Smooth muscle cell (in vitro differentiated cells): ENCODE results near the gene S100A9. TPM values are rescaled to one million over a fixed set of nuclear protein-coding genes. Genes with fewer than 3 reads are reported as not detected.

Experiments used
- DNase-seq: peaks from one replicate; lab custom pipeline; 2025; ENCODE audit not compliant: unreplicated experiment; lab: John Stamatoyannopoulos, UW
- H2AFZ ChIP-seq: fragments of 200-600 bp; sonication (generic); 2 replicates; pipeline ENCODE4 v1.6.0; 2016; ENCODE audit warnings: antibody characterized with exemption, low read depth, mild to moderate bottlenecking
- H3F3A ChIP-seq: fragments of 200-600 bp; sonication (generic); 2 replicates; pipeline ENCODE4 v1.6.0; 2017; ENCODE audit warnings: antibody characterized with exemption, low read depth
- H3K27ac ChIP-seq: fragments of 200-600 bp; sonication (generic); 2 replicates; pipeline ENCODE4 v1.5.1; 2016; ENCODE audit warnings: low read depth, mild to moderate bottlenecking
- H3K27me3 ChIP-seq: fragments of 200-600 bp; sonication (generic); 2 replicates; pipeline ENCODE4 v1.6.1; 2016; ENCODE audit warnings: low read depth, mild to moderate bottlenecking
- H3K36me3 ChIP-seq: fragments of 200-600 bp; sonication (generic); 2 replicates; pipeline ENCODE4 v1.5.1; 2016; ENCODE audit warnings: low read depth
- H3K4me1 ChIP-seq: fragments of 200-600 bp; sonication (generic); 2 replicates; pipeline ENCODE4 v1.5.1; 2016; ENCODE audit warnings: low read depth
- H3K4me2 ChIP-seq: fragments of 200-600 bp; sonication (generic); 2 replicates; pipeline ENCODE4 v1.6.0; 2016; ENCODE audit warnings: mild to moderate bottlenecking
- H3K4me3 ChIP-seq: fragments of 200-600 bp; sonication (generic); 2 replicates; pipeline ENCODE4 v1.5.1; 2016; ENCODE audit warnings: mild to moderate bottlenecking
- H3K79me2 ChIP-seq: fragments of 200-600 bp; sonication (generic); 2 replicates; pipeline ENCODE4 v1.6.0; 2016; ENCODE audit warnings: low read depth, mild to moderate bottlenecking
- H3K9ac ChIP-seq: fragments of 200-600 bp; sonication (generic); 2 replicates; pipeline ENCODE4 v1.6.0; 2016; ENCODE audit warnings: low read depth
- H3K9me3 ChIP-seq: fragments of 200-600 bp; sonication (generic); replicated peaks from 2 replicates; pipeline ENCODE4 v1.5.1; 2016; ENCODE audit warnings: low read depth
- H4K20me1 ChIP-seq: fragments of 200-600 bp; sonication (generic); 2 replicates; pipeline ENCODE4 v1.6.0; 2016; ENCODE audit warnings: low read depth
- CTCF ChIP-seq: fragments of 200-600 bp; sonication (generic); IDR thresholded peaks from 2 replicates; pipeline ENCODE4 v1.5.1; 2017; ENCODE audit warnings: borderline replicate concordance, mild to moderate bottlenecking, antibody characterized with exemption; ENCODE audit not compliant: insufficient read depth, poor library complexity, severe bottlenecking
- WGBS: methylation state at CpG from one replicate; pipeline ENCODE4 v1.1.7; 2016; ENCODE audit warnings: low lambda C conversion rate; 5-methylcytosine and 5-hydroxymethylcytosine counted together
- polyA plus RNA-seq: library from polyadenylated mRNA; unstranded; fragments of >200 nt; fragmentation: Nextera tagmentation; extraction: Ambion mirVana; gene quantifications from 2 replicates; pipeline ENCODE4 v1.2.1, GENCODE V29; 2016
- total RNA-seq: library from RNA; depleted of rRNA; stranded (reverse); fragments of >200 nt; gene quantifications from 2 replicates; pipeline ENCODE4 v1.2.3, GENCODE V29; 2014

The S100A9 gene
- total and polyA plus RNA-seq, 2 experiments from 2014 or later, result 81.9 to 197 TPM

- no peak overlapping the region for H3K4me3 ChIP-seq
- no peak overlapping the region for H3K27ac ChIP-seq
- no peaks in the 10 kb centered on the region for H3K79me2 ChIP-seq
- H3K27me3 ChIP-seq, result peaks cover 14% of the 10 kb centered on the region
- DNase-seq, result no peak
- TF ChIP-seq CTCF, result no peak
- H3K4me2 ChIP-seq, result no peak overlapping the region
- H3K36me3 ChIP-seq, result no peaks in the 10 kb centered on the region
- H3F3A ChIP-seq, result no peaks in the 10 kb centered on the region
- no peak overlapping the region for H2AFZ ChIP-seq
- H3K4me1 ChIP-seq, result no peaks in the 10 kb centered on the region
- 68% methylated on average over 17 of the region's 17 CpGs for WGBS
- no peaks in the 10 kb centered on the region for H4K20me1 ChIP-seq
- H3K9me3 ChIP-seq, result no peaks in the 10 kb centered on the region
- H3K9ac ChIP-seq, result no peak overlapping the region
Measured at GRCh38 chr1:153349363-153350320, 8.0 kb upstream of the S100A9 start.

DNA sequence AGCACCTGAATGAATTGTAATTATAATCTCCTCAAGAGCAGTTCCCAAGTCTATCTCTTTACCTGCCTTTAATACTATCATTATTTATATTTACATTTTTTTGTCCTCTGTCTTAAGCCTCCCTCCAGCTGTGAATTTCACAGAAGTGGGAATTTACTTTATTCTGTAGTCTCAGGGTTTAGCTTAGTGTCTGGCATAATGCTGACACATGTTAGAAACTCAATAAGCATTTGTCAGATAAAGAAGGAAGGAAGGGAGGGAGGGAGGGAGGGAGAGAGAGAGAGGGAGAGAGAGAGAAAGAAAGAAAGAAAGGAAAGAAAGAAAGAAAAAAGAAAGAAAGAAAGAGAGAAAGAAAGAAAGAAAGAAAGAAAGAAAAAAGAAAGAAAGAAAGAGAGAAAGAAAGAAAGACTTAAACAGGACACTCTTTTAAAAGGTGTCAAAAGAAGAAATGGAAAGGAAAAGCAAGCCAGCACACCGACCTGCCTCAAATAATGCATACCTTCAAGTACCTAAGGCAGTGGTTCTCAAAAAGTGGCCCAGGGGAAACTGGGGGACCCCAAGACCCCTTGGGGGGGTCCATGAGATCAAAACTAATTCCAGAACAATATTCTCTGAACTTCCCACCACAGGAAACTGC, 7.2 kb upstream of the S100A9 start:
- 35% methylated on average over 1 of the region's 1 CpG for WGBS
- no peaks in the 10 kb centered on the region for H3K9me3 ChIP-seq
- H3K4me3 ChIP-seq, result no peak overlapping the region
- DNase-seq, result no peak
- no peaks in the 10 kb centered on the region for H3K36me3 ChIP-seq
- no peak for TF ChIP-seq CTCF
- no peaks in the 10 kb centered on the region for H4K20me1 ChIP-seq
- no peak overlapping the region for H2AFZ ChIP-seq
- H3K27ac ChIP-seq, result no peak overlapping the region
- H3F3A ChIP-seq, result no peaks in the 10 kb centered on the region
- H3K79me2 ChIP-seq, result no peaks in the 10 kb centered on the region
- H3K4me1 ChIP-seq, result no peaks in the 10 kb centered on the region
- H3K27me3 ChIP-seq, result peaks cover 14% of the 10 kb centered on the region
- H3K4me2 ChIP-seq, result no peak overlapping the region
- H3K9ac ChIP-seq, result no peak overlapping the region

GRCh38 chr1:153352523-153352922, 5.1 kb upstream of the S100A9 start:
- Histone ChIP-seq H3K27me3 (peaks cover 14% of the 10 kb centered on the region), H2AFZ (no peak overlapping the region), H3K4me3 (no peak overlapping the region), H3K9ac (no peak overlapping the region), H3K79me2 (no peaks in the 10 kb centered on the region), H3K4me1 (no peaks in the 10 kb centered on the region), H4K20me1 (no peaks in the 10 kb centered on the region), H3K27ac (no peak overlapping the region), H3K9me3 (no peaks in the 10 kb centered on the region), H3K36me3 (no peaks in the 10 kb centered on the region), H3F3A (no peaks in the 10 kb centered on the region), H3K4me2 (no peak overlapping the region)
- DNase-seq, result no peak
- peak; percentile 92 for TF ChIP-seq CTCF
- WGBS, result 0% methylated on average over 4 of the region's 4 CpGs
